Pulmonary artery endothelial cell (primary cell): Measurements from ENCODE around the gene CLMP. TPM values are rescaled to one million over a fixed set of nuclear protein-coding genes. Genes with fewer than 3 reads are reported as not detected.
"Not testable (repeated sequence)": the region's sequence is repeated elsewhere in the genome, so short reads cannot be mapped to it uniquely, and the experiment has no call there.

Experiments used
- DNase-seq: peaks from one replicate; pipeline ENCODE4 v3.0.0-alpha.2; 2011; ENCODE audit warnings: low read depth, low spot score
- total RNA-seq: library from RNA; depleted of rRNA; stranded (reverse); fragments of >200 nt; gene quantifications from 2 replicates; pipeline ENCODE4 v1.2.3, GENCODE V29; 2014

CLMP gene
- total RNA-seq, 1 donor from 2014 or later = 12.3 TPM

DNA sequence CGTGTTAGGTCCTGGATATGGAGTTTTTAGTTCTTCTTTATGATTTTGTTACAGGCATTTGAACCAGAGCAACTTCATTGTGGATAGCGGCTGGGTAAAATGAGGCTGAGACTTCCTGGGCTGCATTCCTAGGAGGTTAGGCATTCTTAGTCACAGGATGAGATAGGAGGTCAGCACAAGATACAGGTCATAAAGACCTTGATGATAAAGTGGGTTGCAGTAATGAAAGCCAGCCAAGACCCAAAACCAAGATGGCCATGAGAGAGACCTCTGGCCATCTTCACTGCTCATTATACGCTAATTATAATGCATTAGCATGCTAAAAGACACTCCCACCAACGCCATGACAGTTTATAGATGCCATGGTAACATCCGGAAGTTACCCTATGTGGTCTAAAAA is 23.4 kb upstream of the CLMP start:
- no peak for DNase-seq

GRCh38 chr11:123217897-123218296 is 22.8 kb upstream of the CLMP start:
- no peak for DNase-seq

GRCh38 chr11:123216249-123216648 is 21.2 kb upstream of the CLMP start:
- DNase-seq = no peak

- no peak for DNase-seq
Measured at GRCh38 chr11:123214940-123215339, 19.9 kb upstream of the CLMP start.

- DNase-seq = no peak
Measured at GRCh38 chr11:123214396-123214795, 19.3 kb upstream of the CLMP start.

DNA sequence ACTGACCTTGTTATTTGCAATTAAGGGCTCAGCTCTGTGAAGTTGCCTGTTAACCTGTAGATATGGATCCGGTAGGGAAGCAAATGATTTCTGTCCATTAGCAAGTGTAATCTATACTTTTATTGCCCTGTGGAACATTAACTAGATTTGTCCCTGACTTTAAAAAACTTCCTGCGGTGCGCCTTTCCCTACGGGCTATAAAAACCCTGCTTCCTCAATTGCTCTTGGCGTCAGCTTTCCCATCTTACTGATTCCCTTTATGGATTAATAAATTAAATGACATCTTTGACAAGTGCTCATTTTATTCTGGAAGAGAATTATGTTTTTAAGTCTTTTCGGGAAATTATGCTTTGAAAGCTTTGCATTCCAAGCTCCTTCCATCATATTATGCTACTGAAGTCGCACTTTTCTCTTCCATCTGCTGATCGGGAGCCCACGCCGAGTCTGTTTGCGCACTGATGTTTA is 18.3 kb upstream of the CLMP start:
- no peak for DNase-seq

DNA sequence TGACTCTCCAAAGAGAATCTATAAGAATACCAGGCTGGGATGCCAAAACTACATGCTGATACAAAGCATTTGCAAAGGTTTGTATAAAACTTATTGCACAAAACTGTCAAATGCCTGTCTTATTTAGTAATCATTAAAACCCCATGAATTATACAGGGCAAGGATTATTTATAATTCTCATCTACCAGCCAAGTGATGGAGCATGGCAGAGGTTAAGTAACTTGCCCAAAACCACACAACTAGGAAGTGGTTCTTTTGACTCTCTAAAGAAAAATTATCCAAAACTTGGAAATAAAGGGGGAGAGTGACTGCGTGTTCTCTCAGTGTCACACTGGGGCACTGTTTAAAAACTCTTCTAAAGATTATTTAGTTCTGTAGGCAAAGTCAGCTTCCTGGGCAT is 17.4 kb upstream of the CLMP start:
- no peak for DNase-seq

- no peak for DNase-seq
Measured at GRCh38 chr11:123211981-123212380, 16.9 kb upstream of the CLMP start.

DNA sequence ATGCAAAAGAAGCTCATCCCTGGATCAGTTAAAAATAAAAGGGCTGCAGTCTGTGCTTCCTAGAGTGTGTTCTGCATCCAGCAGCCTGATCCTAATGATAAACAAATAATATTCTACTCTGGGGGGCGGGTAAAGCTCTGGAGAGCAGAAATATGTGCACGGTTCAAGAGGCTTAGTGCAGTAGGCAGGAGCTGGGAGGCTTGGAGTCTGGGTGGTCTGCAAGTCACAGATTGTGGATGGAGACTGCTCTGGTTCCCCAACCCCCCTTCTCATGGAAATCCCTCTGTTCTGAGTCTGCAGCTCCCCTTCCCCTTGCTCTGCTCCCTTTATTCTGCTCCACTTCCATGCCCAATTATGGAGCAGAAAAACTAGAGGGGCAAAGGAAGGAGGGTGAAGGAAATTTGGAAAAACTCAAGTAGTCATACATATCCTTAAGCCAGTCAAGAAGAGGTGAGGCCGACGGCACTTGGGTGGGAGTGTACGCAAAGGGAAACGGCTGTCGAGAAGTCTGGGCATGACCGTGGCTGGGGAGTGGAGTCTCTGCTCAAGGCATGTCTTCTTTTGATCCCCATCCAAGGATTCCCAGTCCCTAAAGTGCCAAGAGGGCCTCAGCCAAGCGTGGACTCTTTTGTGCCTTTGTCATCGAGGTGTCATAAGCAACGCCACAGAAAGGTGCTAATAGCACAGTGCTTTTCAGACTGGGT is 16.3 kb upstream of the CLMP start:
- no peak for DNase-seq

DNA sequence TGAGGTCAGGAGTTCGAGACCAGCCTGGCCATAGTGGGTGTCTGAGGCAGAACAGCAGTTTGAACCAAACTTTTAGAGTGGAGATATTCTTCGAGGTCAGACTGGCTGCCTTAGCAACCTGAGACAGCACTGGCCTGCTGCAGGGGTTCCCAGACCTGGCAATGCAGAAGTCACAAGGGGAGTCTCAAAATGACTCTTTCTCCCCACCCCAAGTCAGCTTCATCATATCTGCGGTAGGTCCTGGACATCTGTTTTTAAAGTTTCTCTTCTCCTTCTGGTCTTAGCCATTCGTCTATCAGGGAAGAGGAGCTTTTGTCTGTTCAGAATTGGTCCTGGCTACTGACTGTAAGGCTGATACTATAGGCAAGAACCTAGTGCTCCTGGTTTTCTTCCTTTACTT is 14.5 kb upstream of the CLMP start:
- no peak for DNase-seq

GRCh38 chr11:123206791-123207434 is 11.9 kb upstream of the CLMP start:
- no peak for DNase-seq

- not testable (repeated sequence) for DNase-seq
Measured at GRCh38 chr11:123206055-123206454, 11.0 kb upstream of the CLMP start.

GRCh38 chr11:123203934-123204333 is 8.9 kb upstream of the CLMP start:
- DNase-seq = no peak

DNA sequence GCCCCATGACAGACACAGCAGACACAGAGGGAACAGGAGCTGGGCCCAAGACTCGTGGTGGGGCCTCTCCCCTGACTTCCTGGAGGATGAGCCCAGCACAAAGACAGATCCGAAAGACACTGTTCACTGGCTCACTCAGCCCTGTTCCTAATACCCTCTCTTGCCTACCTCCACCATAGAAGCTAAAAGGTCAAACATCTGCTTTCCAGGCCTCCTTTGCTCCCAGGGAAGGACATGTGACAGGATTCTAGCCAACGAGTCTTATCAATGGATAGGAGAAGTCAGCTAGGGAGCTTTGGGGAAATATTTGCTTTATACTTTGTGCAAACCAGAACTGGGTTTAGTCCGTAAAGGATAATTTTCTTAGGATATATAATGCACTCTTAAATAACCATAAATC is 8.4 kb upstream of the CLMP start:
- DNase-seq = no peak

- no peak for DNase-seq
Measured at GRCh38 chr11:123202155-123203151, 7.4 kb upstream of the CLMP start.

DNA sequence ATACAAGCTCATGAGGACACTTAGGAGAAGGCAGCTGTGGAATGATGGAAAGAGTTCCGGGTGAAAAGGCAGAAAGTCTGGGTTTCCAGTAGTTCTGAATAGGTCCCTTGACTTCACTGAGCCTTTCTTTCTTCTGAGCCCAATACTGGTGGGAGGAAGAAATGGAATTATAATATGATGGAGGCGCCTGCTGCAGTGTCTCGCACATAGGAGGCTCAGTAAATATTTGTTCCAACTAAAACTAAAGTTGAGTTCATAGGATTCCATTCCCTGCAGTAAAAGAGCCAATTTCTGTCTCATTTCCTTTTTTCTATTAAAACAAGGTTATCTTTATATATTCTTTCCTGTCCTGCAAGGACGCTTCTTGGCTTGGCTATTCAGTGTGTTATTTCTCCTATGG is 5.2 kb upstream of the CLMP start:
- DNase-seq = no peak

GRCh38 chr11:123197711-123198110 is 2.7 kb upstream of the CLMP start:
- no peak for DNase-seq

GRCh38 chr11:123196060-123196714 is 1.1 kb upstream of the CLMP start:
- DNase-seq = no peak

GRCh38 chr11:123194337-123195187 is 486 bp downstream of the CLMP start:
- no peak for DNase-seq

DNA sequence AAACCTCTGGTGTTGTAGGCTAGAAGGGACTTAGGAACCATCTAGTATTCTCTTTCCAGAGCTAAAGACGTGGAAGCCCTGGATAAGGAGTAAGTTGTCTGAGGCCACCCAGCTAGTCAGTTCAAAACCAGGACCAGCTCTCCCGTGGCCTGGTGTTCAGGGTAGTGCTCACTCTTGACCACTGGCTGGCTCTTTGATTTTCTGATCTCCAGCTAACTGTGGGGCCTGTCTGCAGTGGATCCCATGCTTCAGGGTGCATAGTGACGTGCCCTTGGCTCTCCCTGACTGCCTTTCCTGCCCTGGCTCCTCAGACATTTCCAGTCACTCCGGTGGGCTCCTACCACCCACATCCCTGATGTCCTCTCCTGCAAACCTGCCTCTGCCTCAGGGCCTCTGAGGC is 1.3 kb downstream of the CLMP start:
- no peak for DNase-seq

DNA sequence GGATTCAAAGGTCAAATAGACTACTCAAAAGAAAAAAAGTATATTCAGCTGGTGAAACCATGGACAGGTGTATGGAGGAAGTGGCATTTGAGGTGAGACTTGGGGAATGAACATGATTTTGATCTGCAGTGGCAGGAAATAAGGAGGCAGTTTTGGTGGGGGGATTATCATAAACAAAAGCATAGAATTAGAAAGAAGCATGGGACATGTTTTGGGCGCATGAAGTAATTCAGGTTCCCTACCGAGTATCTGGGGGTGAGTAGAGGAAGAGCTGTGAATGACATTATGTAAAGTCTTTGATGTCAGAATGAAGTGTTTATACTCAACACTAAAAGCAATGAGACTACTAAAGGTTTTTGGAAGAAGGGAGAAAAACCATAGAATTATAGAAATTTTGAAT is 3.1 kb downstream of the CLMP start:
- DNase-seq = no peak
